Heart right ventricle (tissue), 16 donors: ENCODE data around the gene SMAD3. TPM values are rescaled to one million over a fixed set of nuclear protein-coding genes. Genes with fewer than 3 reads are reported as not detected.

ENCODE experiments used
- ATAC-seq, 8 donors: fragments of 200-7000 bp; cut with Tn5 transposase; one replicate each; pipeline ENCODE4 v1.9.1; 2020; ENCODE audit warnings: mild to moderate bottlenecking in 8 of 8, moderate library complexity in 8 of 8, moderate number of reproducible peaks in 1 of 8
- DNase-seq, 2 donors: peaks; one replicate each; pipeline ENCODE4 v3.0.0-alpha.2; 2020
- H3K27ac ChIP-seq, 10 donors: fragments of 200-600 bp; sonication (generic) in 2 of 10; one replicate each; pipeline versions ENCODE4 v1.5.0 to v1.8.0; 2020 to 2022; ENCODE audit warnings: mild to moderate bottlenecking in 3 of 10
- H3K27me3 ChIP-seq, 7 donors: fragments of 200-600 bp; one replicate each; pipeline ENCODE4 v1.8.0; 2021 to 2022; ENCODE audit warnings: mild to moderate bottlenecking in 2 of 7
- H3K36me3 ChIP-seq, 9 donors: fragments of 200-600 bp; sonication (generic) in 1 of 9; one replicate each; pipeline versions ENCODE4 v1.5.0 to v1.8.0; 2020 to 2022; ENCODE audit warnings: mild to moderate bottlenecking in 2 of 9
- H3K4me1 ChIP-seq, 9 donors: fragments of 200-600 bp; sonication (generic) in 1 of 9; one replicate each; pipeline versions ENCODE4 v1.5.0 to v1.8.0; 2020 to 2022; ENCODE audit warnings: mild to moderate bottlenecking in 4 of 9
- H3K4me3 ChIP-seq, 10 donors: fragments of 200-600 bp; sonication (generic) in 2 of 10; one replicate each; pipeline versions ENCODE4 v1.5.0 to v1.8.0; 2020 to 2022; ENCODE audit warnings: mild to moderate bottlenecking in 7 of 10, moderate library complexity in 2 of 10
- H3K9me3 ChIP-seq, 11 donors: fragments of 200-600 bp in 10 of 11; sonication (generic) in 2 of 11; one replicate each; pipeline versions ENCODE4 v1.5.0 to v1.8.0; 2013 to 2022; ENCODE audit warnings: mild to moderate bottlenecking in 2 of 11, control low read depth in 1 of 11, moderate library complexity in 1 of 11
- WGBS, 2 donors: extraction: QIAGEN DNeasy Blood & Tissue Kit; methylation state at CpG; one replicate each; pipeline ENCODE4 v1.1.7; 2013; ENCODE audit warnings: inconsistent platforms in 1 of 2; 5-methylcytosine and 5-hydroxymethylcytosine counted together
- intact Hi-C, 10 donors: fragments of 100-400 bp; cut with DNase I; formaldehyde crosslinking; loops; one replicate each; pipeline versions ENCODE4 v1.11.1 to v1.14.2; 2022
- polyA plus RNA-seq, 2 donors: library from polyadenylated mRNA; stranded (reverse); fragments of 200-250 nt; gene quantifications; one replicate each; pipeline ENCODE4 v1.2.3, GENCODE V29; 2013
- total RNA-seq, 10 donors: library from RNA; stranded (reverse); fragmentation: NEBNext Ultra II Directional in 3 of 10; extraction: Animal tissue kit (Norgen Biotek cat#: 25700) in 3 of 10; gene quantifications; one replicate each; pipeline versions ENCODE4 v1.2.1 to v1.2.4, GENCODE V29; 2021 to 2023
- TF ChIP-seq, protein P1 (sequence below), 9 donors: fragments of 200-600 bp; sonication (generic) in 2 of 9; IDR thresholded peaks; one replicate each; pipeline versions ENCODE4 v1.5.0 to v1.8.0; 2021 to 2022; ENCODE audit warnings: antibody characterized with exemption in 9 of 9, mild to moderate bottlenecking in 5 of 9, moderate library complexity in 1 of 9
- donor health status: Arrhythmogenic right ventricular cardiomyopathy.
- donor health status: ischemic (EF 13 %, LVEDD 7.1; RV severe dilation, severe dysfunction).
- donor health status: healthy with polysubstance abuse.
- donor health status: DM: no; HTN: yes; CAD: no.
- donor health status: DM: no; HTN: no; CAD: no.
- donor health status: ischemic (EF 25% LVEDD 6.9; RV normal size, moderate dysfunction).
- donor health status: ischemic (EF 25% LVEDD 5.7; RV mildly dilated, moderate dysfunction).
- donor health status: healthy.
- donor health status: DM: yes; HTN: yes; CAD: no.
- donor health status: Ischemic cardiomyopathy.
- donor health status: ischemic (EF 35%, LVEDD 5.7; RV mildly dilated, moderate dysfunction).
- donor health status: nonischemic (EF 11% LVEDD 7.7; RV severe dilation, severe dysfunction).
- donor health status: DM: yes; HTN: yes; CAD: no.
- donor health status: PGD.
- donor health status: ischemic (EF 29% LVEDD 5.4; RV normal size, mild dysfunction).
- donor health status: nonischemic (EF 23%, LVEDD 6.1; RV moderate dilation, normal function).

Gene SMAD3
- total and polyA plus RNA-seq, 12 donors, result 6.2 to 44.8 (median 15.5) TPM

DNA sequence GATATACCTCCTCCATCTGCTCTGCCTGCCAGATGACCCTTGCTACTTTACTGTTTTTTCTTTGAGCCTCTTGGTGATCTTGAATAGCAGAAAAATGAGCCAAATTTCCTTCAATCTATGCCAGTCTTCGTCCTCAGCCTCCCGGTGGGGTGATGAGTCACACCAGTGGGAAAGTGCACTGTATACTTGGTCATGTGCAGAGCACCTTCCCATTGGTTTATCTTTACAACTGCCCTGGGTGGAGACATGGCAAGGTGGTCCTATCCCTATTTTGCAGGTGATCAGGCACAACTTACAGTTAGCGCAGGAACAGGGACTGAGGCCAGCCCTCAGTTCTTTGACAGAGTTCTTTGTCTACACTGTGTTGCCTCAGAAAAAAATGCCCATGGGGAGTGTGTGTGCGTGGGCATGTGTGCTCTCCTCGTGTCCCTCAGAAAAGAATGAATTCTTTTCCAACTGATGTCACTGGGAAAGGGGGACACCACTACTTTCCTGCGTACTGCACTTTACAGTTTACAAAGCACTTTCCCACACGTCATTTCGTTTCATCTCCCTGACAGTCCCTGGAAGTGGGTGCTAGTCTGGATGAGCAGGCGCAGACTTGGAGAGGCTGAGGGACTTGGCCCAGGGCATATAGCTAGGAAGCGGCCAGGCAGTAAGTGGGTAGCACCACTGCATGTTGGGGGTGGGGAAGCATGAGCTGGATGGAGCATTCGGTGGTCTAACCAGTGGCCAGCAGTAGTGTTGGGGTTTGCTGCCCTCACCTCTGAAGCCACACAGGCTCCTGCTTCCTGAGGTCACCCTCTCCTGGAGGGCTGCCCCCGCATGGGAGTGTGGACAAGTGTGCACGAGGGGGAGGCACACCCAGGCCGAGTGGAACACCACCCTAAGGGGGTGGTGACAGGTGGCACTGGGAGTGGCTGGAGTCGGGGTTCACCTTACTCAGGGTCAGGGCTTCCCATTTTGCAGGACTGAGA lies 24.1 kb downstream of the SMAD3 start:
- no peaks in the 10 kb centered on the region for H3K27me3 ChIP-seq
- peak in 2 of 8 donors; percentile 13 to 32 for ATAC-seq

DNA sequence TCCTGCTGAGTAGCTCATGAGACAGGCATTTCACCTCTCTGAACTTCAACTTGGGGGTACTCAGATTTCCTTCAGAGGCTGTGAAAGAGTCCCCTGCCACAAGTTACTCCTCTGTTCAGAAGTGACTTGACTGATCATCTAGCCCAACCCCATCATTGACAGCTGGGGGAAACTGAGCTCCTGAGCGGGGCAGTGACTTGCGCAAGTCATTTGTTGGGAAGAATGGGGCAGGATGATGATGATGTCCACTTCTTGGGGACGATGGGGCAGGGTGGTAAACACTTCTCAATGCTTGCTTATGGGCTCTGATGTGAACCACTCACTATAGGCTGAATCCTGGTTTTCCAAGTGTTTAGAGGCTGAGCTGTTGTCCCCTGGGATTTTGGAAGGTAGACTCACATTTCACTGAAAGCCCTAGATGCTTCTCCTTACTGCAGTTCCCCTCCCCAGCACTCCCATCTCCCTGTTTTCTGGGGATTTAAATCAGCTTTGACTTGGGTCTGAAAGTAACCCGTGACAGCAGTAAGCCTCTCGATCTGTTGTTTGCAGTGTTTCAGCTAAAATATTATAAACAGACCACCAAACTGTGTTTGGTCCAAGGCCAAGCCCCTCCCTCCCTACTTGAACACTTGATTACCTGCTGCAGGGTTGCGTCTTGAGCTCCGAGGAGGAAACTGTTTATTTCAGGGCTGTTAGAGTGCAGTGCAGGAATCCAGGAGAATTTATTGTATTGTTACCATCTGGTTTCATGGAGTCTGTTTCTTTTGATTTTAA lies 25.1 kb downstream of the SMAD3 start:
- 62 to 71% methylated on average over 7 of the region's 7 CpGs for WGBS, 2 donors
- H3K4me3 ChIP-seq, result peak overlapping the region in 3 of 10 donors; percentile 1 to 15 (median 4)
- TF ChIP-seq, protein P1, sequence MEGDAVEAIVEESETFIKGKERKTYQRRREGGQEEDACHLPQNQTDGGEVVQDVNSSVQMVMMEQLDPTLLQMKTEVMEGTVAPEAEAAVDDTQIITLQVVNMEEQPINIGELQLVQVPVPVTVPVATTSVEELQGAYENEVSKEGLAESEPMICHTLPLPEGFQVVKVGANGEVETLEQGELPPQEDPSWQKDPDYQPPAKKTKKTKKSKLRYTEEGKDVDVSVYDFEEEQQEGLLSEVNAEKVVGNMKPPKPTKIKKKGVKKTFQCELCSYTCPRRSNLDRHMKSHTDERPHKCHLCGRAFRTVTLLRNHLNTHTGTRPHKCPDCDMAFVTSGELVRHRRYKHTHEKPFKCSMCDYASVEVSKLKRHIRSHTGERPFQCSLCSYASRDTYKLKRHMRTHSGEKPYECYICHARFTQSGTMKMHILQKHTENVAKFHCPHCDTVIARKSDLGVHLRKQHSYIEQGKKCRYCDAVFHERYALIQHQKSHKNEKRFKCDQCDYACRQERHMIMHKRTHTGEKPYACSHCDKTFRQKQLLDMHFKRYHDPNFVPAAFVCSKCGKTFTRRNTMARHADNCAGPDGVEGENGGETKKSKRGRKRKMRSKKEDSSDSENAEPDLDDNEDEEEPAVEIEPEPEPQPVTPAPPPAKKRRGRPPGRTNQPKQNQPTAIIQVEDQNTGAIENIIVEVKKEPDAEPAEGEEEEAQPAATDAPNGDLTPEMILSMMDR (IDR thresholded peaks at IDR 0.05), result no peak
- H3K27ac ChIP-seq, result peak overlapping the region in 8 of 10 donors; percentile 8 to 79 (median 51)
- peaks cover 0 to 15% (median 0%) of the 10 kb centered on the region in 9 donors for H3K36me3 ChIP-seq
- no peaks in the 10 kb centered on the region for H3K27me3 ChIP-seq
- peaks cover 34 to 92% (median 80%) of the 10 kb centered on the region in 9 donors for H3K4me1 ChIP-seq
- ATAC-seq, result no peak
- H3K9me3 ChIP-seq, result no peaks in the 10 kb centered on the region
- DNase-seq, result no peak
- intact Hi-C loops, result no loop called here

More for the DNA sequence above, 24.1 kb downstream of the SMAD3 start:
- Histone ChIP-seq H3K9me3 (no peaks in the 10 kb centered on the region), H3K36me3 (peaks cover 0 to 12% (median 0%) of the 10 kb centered on the region in 9 donors), H3K4me3 (no peak overlapping the region), H3K27ac (no peak overlapping the region), H3K4me1 (peaks cover 38 to 100% (median 89%) of the 10 kb centered on the region in 9 donors)
- DNase-seq, result no peak
- WGBS, 2 donors, result 65 to 67% methylated on average over 15 of the region's 15 CpGs
- intact Hi-C loops, result no loop called here
- TF ChIP-seq, protein P1 (IDR thresholded peaks at IDR 0.05), result no peak

DNA sequence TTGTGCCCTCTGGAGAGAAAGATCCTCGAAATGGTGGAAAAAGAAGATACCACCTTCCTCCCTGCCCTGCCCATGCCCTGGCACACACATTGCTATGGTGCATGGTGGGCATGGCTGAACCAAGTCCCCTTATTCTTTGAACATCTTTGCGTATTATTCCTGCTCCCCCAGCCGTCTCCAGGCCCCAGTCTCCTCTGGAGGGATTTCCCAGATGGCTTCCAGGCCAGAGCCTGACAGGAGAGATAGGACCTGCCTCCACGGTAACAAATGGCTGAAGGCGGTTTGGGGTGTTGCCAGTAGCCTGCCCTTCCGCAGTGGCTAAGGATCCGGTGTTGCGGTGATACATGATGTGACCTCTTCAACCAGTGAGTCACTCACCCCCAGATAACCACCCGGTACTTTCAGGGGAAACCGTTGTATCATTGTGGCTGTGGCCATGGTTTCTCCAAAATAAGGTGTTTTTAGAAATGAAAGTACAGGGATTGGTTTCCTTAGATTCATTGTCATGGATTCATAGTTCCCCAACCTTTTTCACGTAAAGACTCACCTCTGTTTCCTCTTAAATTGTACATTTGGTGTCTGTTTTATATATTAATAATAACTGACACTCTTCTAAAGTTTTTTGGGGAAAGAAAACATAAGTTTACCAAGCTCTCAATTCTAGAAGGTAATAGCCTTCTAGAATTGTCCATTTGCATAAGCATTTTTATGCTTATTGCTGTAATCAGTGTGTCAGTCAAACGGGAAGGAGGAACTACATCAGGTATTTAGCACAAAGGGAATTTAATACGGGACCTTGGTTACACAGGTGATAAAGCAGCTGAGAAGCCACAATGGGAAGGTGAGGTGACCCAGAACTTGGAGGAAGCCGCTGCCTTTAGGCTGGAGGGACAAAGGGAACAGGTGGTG lies 25.9 kb downstream of the SMAD3 start:
- H3K36me3 ChIP-seq, result peaks cover 0 to 15% (median 0%) of the 10 kb centered on the region in 9 donors
- DNase-seq (peak; percentile 73 to 84), ATAC-seq (peak; percentile 71 to 92 (median 90))
- peak overlapping the region in 4 of 10 donors; percentile 1 to 15 (median 6) for H3K4me3 ChIP-seq
- WGBS, 2 donors, result 32 to 36% methylated on average over 14 of the region's 14 CpGs
- H3K27me3 ChIP-seq, result no peaks in the 10 kb centered on the region
- TF ChIP-seq, protein P1 (IDR thresholded peaks at IDR 0.05), result no peak
- intact Hi-C loops, result no loop called here
- no peaks in the 10 kb centered on the region for H3K9me3 ChIP-seq
- H3K4me1 ChIP-seq, result peaks cover 33 to 90% (median 74%) of the 10 kb centered on the region in 9 donors
- H3K27ac ChIP-seq, result peak overlapping the region in 8 of 10 donors; percentile 8 to 79 (median 53)
